ENCODE measurements around the gene SSNA1.

- TF ChIP-seq CTCF (IDR thresholded peaks at IDR 0.05) (no peak), POLR2A (IDR thresholded peaks at IDR 0.05) (no peak)
Measured at GRCh38 chr9:137141050-137141810, 47.2 kb upstream of the SSNA1 start.
